ENCODE results near the gene PLPP7.

DNA sequence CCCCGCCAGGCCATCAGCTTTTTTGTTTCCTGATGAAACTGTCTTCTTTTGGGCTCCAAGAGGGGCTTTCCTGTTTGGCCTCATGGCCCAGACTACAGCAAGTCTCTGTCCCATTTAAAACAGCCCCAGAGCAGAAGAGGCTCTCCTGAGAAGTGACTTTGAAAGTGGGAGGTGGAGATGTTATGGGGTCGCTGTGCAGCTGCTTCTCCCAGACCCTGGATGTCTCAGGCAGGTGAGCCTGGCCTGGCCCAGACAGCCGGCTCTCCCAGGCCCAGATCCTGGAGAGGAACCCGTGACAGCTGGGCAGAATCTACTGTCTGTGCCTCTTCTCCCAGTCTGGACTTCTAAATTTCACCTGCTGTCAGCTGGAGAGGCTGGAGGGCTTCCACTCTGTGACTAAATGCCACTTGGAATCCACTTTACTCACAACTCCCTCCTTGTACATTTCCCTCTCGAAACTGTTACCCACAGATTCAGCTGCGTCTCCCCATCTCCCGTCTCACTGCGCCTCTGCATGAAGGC is 33.8 kb upstream of the PLPP7 start:
- TF ChIP-seq CTCF (IDR thresholded peaks at IDR 0.05) (no peak), POLR2A (IDR thresholded peaks at IDR 0.05) (no peak)
